ENCODE results near the gene TRHDE.

The TRHDE gene

DNA sequence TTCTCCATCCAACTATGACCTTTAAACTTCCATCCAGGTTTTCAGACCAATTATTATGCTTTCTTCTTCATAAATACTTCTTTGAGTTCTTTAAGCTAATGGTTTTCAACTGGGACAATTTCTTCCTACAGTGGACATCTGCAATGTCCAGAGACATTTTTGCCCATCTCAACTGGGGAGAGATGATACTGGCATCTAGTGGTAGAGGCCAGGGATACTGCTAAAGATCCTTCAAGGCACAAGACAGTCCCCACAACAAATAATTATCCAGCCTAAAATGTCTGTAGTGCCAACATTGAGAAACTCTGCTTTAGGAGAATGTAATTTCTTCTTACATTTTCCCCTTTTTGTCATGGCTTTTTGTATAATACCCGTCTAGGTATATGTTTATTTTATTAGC lies 10.6 kb downstream of the TRHDE start:
- Histone ChIP-seq H3K27me3 (ENCODE audit: insufficient read depth, low read depth, severe bottlenecking) (no peaks in the 10 kb centered on the region), H3K4me3 (ENCODE audit: low read depth, low read length) (no peak overlapping the region), H3K27ac (no peak overlapping the region), H3K36me3 (no peaks in the 10 kb centered on the region), H3K9me3 (ENCODE audit: severe bottlenecking) (no peaks in the 10 kb centered on the region)
- DNase-seq, result no peak
- TF ChIP-seq, protein P1, sequence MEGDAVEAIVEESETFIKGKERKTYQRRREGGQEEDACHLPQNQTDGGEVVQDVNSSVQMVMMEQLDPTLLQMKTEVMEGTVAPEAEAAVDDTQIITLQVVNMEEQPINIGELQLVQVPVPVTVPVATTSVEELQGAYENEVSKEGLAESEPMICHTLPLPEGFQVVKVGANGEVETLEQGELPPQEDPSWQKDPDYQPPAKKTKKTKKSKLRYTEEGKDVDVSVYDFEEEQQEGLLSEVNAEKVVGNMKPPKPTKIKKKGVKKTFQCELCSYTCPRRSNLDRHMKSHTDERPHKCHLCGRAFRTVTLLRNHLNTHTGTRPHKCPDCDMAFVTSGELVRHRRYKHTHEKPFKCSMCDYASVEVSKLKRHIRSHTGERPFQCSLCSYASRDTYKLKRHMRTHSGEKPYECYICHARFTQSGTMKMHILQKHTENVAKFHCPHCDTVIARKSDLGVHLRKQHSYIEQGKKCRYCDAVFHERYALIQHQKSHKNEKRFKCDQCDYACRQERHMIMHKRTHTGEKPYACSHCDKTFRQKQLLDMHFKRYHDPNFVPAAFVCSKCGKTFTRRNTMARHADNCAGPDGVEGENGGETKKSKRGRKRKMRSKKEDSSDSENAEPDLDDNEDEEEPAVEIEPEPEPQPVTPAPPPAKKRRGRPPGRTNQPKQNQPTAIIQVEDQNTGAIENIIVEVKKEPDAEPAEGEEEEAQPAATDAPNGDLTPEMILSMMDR (IDR thresholded peaks at IDR 0.05; ENCODE audit: low read depth, low read length), result peak; percentile 73

DNA sequence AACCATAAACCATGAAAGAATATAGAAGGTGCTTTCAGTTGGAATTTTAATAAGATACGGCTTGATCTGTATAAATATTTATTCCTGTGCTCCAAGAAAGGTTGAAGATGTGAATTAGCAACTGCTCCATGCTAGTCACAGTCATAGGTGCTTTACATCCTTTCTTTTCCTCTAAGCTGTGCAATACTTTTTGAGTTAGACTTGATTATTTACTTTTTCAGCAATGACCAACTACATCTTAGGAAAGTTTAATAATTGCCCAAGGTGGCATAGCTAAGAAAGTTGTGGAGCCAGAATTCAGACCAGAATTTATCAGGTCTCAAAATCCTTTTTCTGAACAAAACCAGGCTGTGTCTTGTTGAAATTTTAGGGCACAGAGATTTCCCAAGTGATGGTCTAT lies 13.7 kb downstream of the TRHDE start:
- H3K9me3 ChIP-seq (ENCODE audit: severe bottlenecking), result no peaks in the 10 kb centered on the region
- TF ChIP-seq, protein P1 (IDR thresholded peaks at IDR 0.05; ENCODE audit: low read depth, low read length), result no peak
- no peak overlapping the region for H3K27ac ChIP-seq
- no peaks in the 10 kb centered on the region for H3K27me3 ChIP-seq (ENCODE audit: insufficient read depth, low read depth, severe bottlenecking)
- DNase-seq, result no peak
- no peak overlapping the region for H3K4me3 ChIP-seq (ENCODE audit: low read depth, low read length)
- no peaks in the 10 kb centered on the region for H3K36me3 ChIP-seq

DNA sequence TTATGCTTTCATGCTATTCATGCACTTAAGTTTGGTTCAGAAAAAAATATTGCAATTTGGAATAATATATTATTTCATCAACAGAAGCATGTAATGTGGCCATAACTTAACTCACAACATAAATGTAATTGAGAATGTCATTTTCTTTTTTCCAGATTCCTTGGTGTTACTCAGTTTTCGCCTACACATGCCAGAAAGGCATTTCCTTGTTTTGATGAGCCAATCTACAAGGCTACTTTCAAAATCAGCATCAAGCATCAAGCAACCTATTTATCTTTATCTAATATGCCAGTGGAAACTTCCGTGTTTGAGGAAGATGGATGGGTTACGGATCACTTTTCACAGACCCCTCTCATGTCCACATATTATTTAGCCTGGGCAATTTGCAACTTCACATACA lies 14.4 kb downstream of the TRHDE start:
- DNase-seq, result no peak

DNA sequence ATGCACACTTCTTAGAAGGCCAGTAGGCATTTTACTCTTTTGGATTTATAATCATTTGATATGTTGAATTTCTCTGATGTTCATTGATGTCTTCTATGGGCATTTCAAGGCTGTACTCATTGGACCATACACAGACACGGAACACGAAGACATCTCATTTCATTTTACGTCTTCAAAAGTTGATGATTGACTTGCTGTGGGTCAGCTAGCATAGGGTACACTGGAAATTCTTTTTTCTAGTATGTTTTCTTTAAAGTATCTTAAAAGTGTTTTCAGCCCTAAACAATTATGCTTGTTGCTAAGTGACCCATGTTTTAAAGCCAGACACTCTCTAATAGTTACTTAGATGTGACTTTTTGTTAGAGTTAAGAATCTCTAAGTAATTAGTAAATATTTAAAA lies 16.3 kb downstream of the TRHDE start:
- Histone ChIP-seq H3K36me3 (no peaks in the 10 kb centered on the region), H3K9me3 (ENCODE audit: severe bottlenecking) (no peaks in the 10 kb centered on the region)

More for the DNA sequence above, 14.4 kb downstream of the TRHDE start:
- Histone ChIP-seq H3K27me3 (ENCODE audit: insufficient read depth, low read depth, severe bottlenecking) (no peaks in the 10 kb centered on the region), H3K4me3 (ENCODE audit: low read depth, low read length) (no peak overlapping the region), H3K27ac (no peak overlapping the region), H3K36me3 (no peaks in the 10 kb centered on the region), H3K9me3 (ENCODE audit: severe bottlenecking) (no peaks in the 10 kb centered on the region)
- TF ChIP-seq, protein P1 (IDR thresholded peaks at IDR 0.05; ENCODE audit: low read depth, low read length), result no peak

DNA sequence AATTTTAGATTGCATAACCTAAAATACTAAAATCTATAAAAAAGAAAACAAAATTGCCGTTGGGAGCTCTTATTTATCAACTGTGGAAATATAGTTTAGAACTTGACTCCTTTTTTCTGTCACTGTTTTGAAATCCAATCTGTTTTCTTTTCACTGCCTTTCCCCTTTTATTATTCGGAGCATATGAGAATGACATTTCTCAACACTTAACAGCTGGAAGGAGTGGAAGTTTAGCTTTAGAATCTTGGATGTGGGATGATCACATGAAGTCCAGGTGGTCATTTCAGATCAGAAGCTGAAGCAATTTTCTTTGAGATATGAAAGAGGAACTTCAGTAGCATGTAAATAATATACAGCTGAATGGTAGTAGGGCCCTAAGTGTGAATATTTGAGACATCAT lies 16.7 kb downstream of the TRHDE start:
- Histone ChIP-seq H3K9me3 (ENCODE audit: severe bottlenecking) (no peaks in the 10 kb centered on the region), H3K27ac (no peak overlapping the region), H3K36me3 (no peaks in the 10 kb centered on the region), H3K4me3 (ENCODE audit: low read depth, low read length) (no peak overlapping the region), H3K27me3 (ENCODE audit: insufficient read depth, low read depth, severe bottlenecking) (no peaks in the 10 kb centered on the region)
- TF ChIP-seq, protein P1 (IDR thresholded peaks at IDR 0.05; ENCODE audit: low read depth, low read length), result no peak
- DNase-seq, result no peak

More for the DNA sequence above, 16.3 kb downstream of the TRHDE start:
- no peak for DNase-seq
- H3K27ac ChIP-seq, result no peak overlapping the region
- H3K4me3 ChIP-seq (ENCODE audit: low read depth, low read length), result no peak overlapping the region
- TF ChIP-seq, protein P1 (IDR thresholded peaks at IDR 0.05; ENCODE audit: low read depth, low read length), result no peak
- no peaks in the 10 kb centered on the region for H3K27me3 ChIP-seq (ENCODE audit: insufficient read depth, low read depth, severe bottlenecking)

DNA sequence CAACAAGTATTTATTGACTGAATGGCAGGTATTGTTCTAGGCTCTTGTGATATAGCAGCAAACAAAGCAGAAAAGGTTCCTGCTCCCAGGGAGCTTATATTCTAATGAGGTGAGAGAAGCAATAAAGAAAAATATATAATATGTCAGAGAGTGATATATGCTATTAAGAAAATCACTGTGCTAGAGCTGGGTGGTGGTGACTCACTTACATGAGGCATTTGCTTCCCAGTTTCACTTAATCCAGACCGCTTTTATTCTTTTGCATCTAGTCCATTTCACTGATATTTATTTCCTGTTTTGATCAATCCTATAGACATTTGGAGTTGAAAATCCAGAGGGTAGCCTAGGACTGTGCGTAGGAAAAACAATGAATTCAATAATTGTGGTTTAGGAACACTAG lies 17.5 kb downstream of the TRHDE start:
- DNase-seq, result no peak
- Histone ChIP-seq H3K9me3 (ENCODE audit: severe bottlenecking) (no peaks in the 10 kb centered on the region), H3K27me3 (ENCODE audit: insufficient read depth, low read depth, severe bottlenecking) (no peaks in the 10 kb centered on the region), H3K27ac (no peak overlapping the region), H3K4me3 (ENCODE audit: low read depth, low read length) (no peak overlapping the region), H3K36me3 (no peaks in the 10 kb centered on the region)
- TF ChIP-seq, protein P1 (IDR thresholded peaks at IDR 0.05; ENCODE audit: low read depth, low read length), result no peak

All from WERI-Rb-1 (cell line).